ENCODE measurements around the gene FNDC8.

DNA sequence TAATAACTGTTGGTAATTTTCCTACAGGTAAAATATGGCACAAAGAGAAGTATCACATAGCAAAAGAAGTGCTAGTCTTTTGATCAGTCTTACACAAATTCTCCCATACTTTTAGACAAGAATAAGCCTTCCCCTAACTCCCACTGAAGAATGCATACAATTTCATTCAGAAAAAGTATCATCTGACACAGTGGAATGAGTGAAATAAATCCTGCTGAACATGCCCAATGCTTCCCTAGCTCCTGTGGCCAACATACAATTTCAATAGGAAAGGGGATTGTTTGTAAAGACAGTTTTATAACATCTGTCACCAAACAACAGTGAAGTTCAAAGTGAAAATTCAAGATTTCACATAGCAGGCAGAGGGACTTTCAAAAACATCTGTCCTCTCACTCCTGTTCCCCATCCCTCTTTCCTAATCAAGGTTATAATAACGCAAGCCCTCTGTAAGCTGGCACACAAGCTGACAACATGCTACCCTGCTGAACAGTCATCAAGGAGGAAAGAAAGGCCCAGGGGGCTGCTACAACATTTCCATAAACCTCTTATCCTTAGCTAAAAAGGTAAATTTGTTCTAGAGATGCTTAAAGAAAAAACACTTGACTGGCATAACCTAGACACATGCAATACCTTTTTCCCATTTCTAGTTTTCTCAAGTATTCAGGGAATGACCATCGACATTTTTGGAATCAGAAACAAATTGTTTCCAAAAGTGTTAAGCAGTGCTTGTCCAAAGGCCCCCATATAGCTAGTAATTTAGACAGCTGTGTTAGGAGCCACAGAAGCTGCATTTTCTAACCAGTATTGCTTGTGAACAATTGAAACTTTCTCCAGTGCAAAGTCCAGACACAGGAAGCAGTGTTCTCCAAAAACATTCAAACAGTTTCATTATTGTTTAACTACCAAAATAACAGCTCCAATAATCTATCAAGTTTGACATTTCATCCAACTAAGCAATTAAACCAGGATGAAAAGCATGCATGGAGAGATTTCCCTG is 46.4 kb upstream of the FNDC8 start:
- no peak for TF ChIP-seq POLR2A (IDR thresholded peaks at IDR 0.05)
- TF ChIP-seq, protein P1, sequence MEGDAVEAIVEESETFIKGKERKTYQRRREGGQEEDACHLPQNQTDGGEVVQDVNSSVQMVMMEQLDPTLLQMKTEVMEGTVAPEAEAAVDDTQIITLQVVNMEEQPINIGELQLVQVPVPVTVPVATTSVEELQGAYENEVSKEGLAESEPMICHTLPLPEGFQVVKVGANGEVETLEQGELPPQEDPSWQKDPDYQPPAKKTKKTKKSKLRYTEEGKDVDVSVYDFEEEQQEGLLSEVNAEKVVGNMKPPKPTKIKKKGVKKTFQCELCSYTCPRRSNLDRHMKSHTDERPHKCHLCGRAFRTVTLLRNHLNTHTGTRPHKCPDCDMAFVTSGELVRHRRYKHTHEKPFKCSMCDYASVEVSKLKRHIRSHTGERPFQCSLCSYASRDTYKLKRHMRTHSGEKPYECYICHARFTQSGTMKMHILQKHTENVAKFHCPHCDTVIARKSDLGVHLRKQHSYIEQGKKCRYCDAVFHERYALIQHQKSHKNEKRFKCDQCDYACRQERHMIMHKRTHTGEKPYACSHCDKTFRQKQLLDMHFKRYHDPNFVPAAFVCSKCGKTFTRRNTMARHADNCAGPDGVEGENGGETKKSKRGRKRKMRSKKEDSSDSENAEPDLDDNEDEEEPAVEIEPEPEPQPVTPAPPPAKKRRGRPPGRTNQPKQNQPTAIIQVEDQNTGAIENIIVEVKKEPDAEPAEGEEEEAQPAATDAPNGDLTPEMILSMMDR (IDR thresholded peaks at IDR 0.05): no peak

Data from vagina (tissue), 2 donors.